Measurements from ENCODE around the gene DNAH7.
"Not testable (repeated sequence)": the region's sequence is repeated elsewhere in the genome, so short reads cannot be mapped to it uniquely, and the experiment has no call there.

DNA sequence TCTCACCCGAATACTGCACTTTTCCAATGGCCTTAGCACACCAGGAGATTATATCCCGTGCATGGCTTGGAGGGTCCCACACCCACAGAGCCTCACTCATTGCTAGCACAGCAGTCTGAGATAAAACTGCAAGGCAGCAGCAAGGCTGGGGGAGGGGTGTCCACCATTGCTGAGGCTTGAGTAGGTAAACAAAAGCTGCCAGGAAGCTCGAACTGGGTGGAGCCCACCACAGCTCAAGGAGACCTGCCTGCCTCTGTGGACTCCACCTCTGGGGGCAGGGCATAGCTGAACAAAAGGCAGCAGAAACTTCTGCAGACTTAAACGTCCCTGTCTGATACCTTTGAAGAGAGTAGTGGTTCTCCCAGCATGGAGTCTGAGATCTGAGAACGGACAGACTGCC lies 20.8 kb upstream of the DNAH7 start:
- TF ChIP-seq EZH2 (IDR thresholded peaks at IDR 0.05; ENCODE audit: borderline replicate concordance, low read depth, low read length, severe bottlenecking) = not testable (repeated sequence)
- TF ChIP-seq, protein P1, sequence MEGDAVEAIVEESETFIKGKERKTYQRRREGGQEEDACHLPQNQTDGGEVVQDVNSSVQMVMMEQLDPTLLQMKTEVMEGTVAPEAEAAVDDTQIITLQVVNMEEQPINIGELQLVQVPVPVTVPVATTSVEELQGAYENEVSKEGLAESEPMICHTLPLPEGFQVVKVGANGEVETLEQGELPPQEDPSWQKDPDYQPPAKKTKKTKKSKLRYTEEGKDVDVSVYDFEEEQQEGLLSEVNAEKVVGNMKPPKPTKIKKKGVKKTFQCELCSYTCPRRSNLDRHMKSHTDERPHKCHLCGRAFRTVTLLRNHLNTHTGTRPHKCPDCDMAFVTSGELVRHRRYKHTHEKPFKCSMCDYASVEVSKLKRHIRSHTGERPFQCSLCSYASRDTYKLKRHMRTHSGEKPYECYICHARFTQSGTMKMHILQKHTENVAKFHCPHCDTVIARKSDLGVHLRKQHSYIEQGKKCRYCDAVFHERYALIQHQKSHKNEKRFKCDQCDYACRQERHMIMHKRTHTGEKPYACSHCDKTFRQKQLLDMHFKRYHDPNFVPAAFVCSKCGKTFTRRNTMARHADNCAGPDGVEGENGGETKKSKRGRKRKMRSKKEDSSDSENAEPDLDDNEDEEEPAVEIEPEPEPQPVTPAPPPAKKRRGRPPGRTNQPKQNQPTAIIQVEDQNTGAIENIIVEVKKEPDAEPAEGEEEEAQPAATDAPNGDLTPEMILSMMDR (IDR thresholded peaks at IDR 0.05; ENCODE audit: extremely low read depth in 1 of 2, insufficient read depth in 1 of 2, low read depth in 1 of 2, low read length in 2 of 2) = not testable (repeated sequence)
